Subcutaneous adipose tissue (tissue), 4 donors: ENCODE measurements around the gene AFDN. TPM values are rescaled to one million over a fixed set of nuclear protein-coding genes. Genes with fewer than 3 reads are reported as not detected.

ENCODE experiments used
- total RNA-seq, 4 donors: library from RNA; depleted of rRNA; stranded (reverse); fragments of >200 nt; gene quantifications; one replicate each; pipeline ENCODE4 v1.1.0, GENCODE V29; 2016
- TF ChIP-seq, protein P1 (sequence below): fragments of 450-650 bp; IDR thresholded peaks from one replicate; pipeline ENCODE4 v1.5.1; 2016; ENCODE audit warnings: low read depth, mild to moderate bottlenecking, control low read depth, antibody characterized with exemption, moderate library complexity

AFDN gene
- total RNA-seq, 4 donors from 2014 or later, result 51.5 to 126 (median 88.1) TPM

DNA sequence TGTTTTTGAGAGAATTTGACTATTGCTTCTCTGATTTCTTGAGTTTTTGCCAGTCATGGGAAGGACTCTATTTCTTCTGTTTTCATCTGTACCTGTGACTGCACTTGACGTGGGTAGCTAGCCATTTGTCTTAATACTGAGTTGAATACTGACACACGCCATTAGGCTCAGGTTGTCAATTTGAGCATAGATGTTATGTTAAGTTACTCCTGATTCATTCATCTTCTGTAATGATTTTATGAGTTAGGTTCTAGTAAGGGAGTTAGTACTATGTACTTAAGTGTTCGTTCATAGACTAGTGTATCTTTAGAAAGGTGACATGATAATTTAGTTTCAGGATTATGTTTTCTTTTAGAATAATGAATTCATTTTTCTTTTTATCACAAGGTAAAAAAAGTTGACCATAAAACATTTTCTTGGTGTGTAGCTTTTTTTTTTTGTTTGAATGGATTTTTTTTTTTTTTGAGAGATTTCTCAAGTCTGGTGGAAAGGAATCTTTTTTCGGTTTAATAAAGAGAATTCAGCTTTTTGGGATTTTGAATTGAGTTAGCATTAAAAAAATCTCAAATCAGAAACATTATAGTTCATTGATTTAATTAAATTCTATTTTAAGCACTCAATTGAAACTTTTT, 1.7 kb downstream of the AFDN start:
- TF ChIP-seq, protein P1, sequence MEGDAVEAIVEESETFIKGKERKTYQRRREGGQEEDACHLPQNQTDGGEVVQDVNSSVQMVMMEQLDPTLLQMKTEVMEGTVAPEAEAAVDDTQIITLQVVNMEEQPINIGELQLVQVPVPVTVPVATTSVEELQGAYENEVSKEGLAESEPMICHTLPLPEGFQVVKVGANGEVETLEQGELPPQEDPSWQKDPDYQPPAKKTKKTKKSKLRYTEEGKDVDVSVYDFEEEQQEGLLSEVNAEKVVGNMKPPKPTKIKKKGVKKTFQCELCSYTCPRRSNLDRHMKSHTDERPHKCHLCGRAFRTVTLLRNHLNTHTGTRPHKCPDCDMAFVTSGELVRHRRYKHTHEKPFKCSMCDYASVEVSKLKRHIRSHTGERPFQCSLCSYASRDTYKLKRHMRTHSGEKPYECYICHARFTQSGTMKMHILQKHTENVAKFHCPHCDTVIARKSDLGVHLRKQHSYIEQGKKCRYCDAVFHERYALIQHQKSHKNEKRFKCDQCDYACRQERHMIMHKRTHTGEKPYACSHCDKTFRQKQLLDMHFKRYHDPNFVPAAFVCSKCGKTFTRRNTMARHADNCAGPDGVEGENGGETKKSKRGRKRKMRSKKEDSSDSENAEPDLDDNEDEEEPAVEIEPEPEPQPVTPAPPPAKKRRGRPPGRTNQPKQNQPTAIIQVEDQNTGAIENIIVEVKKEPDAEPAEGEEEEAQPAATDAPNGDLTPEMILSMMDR, result no peak

DNA sequence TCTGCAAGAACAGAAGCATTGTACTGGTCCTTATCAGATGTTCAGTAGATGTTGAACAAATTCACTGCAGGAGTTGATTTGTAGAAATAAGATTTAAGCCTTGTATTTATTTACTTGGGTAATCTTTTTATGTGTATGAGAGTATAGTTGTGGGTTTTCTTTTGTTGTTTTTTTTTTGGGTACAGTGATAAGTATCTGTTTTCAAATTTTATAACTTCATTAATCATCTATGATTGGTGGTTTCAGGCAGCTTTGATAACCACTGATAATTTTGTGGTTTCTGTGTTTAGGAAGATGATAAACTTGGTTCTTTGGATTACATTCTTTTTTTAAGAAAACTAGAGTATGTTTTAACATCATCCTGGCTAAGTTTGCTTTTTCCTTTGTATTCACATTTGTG, 2.8 kb downstream of the AFDN start:
- TF ChIP-seq, protein P1, result no peak

DNA sequence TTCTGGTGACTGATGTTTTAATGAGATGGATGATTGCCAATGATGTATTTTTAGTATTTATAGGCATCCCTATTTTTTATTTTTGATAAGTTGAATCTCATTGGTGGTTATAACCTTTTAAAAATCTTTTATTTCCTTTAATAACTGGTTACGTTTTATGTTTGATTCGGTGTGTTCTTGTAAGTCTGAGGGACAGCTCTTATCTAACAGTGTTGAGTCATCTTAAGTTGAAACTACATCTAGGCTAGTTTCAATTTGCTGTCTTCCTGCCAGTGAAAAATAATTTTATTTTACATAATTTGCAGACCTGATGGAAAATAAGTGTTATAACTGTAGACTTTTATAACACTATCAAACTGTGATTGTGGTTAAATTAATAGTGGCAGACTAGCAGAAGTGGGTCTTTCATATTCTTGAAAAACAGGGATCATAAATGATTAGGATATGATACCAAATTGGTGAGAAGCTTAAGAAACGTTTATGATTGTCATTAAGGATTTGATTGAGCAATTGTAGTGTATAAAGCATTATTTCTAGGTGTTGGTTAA, 4.6 kb downstream of the AFDN start:
- TF ChIP-seq, protein P1, result no peak

DNA sequence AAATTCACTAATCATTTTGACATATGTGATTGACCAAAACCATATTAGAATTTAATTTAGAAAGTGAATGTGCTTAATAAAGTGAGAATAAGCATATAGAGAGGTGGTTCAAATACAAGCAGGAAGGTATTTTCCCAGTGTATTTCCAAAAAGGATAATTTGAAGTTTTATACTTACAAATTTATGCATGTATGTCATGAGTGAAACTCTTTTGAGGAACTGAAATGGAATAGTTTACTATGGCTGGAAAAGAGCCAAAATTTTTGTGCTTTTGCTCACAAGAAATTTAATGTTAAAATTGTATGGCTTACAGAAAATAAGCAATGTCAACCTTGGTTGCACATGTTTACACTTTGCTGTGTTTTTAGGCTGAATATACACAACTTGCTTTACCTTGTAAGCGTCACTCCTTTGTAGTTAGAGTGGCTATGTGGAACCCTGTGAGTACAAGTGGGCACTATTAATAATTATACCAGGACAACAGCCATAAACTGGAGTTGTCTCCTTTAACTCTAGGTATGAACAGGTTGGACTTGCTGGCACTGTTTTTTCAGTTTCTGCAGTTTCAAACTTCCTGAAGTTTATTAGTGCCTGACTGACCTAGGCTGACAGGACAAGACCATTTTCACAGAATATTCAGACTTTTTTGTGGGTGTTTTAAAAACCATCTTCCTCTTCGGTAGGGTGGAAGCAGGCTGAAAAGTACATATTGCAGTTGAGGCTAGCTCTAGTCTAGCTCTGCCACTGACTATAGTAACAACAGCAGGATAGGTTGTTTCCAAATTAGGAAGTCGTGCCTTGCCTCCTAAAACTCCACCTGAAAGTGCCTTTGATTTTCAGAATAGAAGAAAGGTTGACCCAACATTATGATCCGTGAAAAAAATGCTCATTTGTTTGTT, 6.0 kb downstream of the AFDN start:
- TF ChIP-seq, protein P1, result no peak

DNA sequence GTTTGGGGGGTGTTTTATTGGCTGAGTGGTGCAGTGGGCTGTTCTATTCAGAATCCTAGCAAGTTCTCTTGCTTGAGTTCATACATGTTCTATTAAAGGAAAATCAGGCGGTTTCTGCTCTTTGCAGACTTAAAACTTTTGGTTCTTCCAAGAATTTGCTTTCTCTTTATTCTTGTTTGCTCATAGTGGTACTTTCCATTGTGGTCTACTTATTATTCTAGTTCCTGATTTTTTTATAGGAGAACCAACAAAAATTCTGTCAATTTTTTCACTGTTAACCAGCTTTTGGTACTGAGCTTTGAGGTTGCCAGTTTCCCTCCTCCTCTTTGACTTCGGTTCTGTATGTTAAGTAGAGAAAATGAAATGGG, 6.7 kb downstream of the AFDN start:
- TF ChIP-seq, protein P1, result no peak

DNA sequence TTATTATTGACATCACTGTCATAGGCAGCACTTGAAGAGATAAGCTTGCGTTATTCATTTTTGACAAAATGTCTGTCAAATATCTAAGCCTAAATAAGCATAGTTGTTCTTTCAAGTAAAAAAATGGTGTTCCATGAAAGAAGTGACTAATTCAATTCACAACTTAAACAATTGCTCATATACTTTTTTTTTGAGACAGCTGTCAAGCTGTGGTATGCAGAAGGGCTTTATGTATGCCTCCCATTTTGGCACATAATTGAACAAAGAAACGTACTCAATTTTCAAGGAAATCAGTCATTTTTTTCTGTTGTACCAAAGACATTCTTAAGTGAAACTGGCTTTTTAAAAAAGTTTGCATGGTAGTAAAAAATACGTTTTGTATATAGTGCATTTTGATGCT, 8.5 kb downstream of the AFDN start:
- TF ChIP-seq, protein P1, result no peak

DNA sequence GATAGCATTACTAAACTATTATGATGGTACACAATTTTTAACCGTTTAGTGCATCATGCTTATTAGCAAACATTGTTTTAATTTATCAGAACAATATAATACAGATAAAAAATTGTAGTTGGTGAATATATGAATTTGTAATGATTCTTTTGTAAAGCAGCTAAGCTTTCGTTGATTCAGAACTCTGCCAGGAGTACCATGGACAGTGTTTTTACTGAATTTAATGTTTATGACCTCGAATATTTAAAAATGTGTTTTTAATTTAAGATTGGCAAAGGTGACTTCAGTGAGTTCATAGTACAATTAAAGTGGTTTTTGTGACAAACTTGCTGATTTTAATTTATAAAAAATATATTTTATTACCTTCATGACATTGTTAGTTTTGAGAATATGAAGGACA, 10.0 kb downstream of the AFDN start:
- TF ChIP-seq, protein P1, result no peak
